ENCODE results near the gene GPC6.

GRCh38 chr13:94195715-94196114 lies 969.1 kb downstream of the GPC6 start:
- TF ChIP-seq MAX (IDR thresholded peaks at IDR 0.05) = no peak
- no peak for TF ChIP-seq CTCF (IDR thresholded peaks at IDR 0.05; ENCODE audit: low read depth, low read length, missing input control)
- no peak for TF ChIP-seq FOXA1 (IDR thresholded peaks at IDR 0.05)
- TF ChIP-seq RAD21 (IDR thresholded peaks at IDR 0.05) = no peak
- TF ChIP-seq EGR1 (IDR thresholded peaks at IDR 0.05; ENCODE audit: low read depth in 2 of 2) = no peak
- no peak for TF ChIP-seq REST (IDR thresholded peaks at IDR 0.05)
- TF ChIP-seq NR2F2 (IDR thresholded peaks at IDR 0.05) = no peak
- no peak for TF ChIP-seq SP1 (IDR thresholded peaks at IDR 0.05)
- TF ChIP-seq ZBTB33 (IDR thresholded peaks at IDR 0.05) = no peak
- TF ChIP-seq TAF1 (conservative IDR thresholded peaks at IDR 0.05) = no peak
- no peak for TF ChIP-seq JUND (IDR thresholded peaks at IDR 0.05)
- TF ChIP-seq YY1 (IDR thresholded peaks at IDR 0.05) = no peak
- TF ChIP-seq ATF3 (IDR thresholded peaks at IDR 0.05) = no peak

Data from liver (tissue), 3 donors.